NCI-H446 treated with DMSO at 0.1 percent for 48 hours (cell line): Measurements from ENCODE around the gene DDX49.
"Not testable (repeated sequence)": the region's sequence is repeated elsewhere in the genome, so short reads cannot be mapped to it uniquely, and the experiment has no call there.

Source experiments
- DNase-seq: peaks from one replicate; lab custom pipeline; 2025; lab: John Stamatoyannopoulos, UW

DDX49 gene

GRCh38 chr19:18910801-18911436 is 8.6 kb upstream of the DDX49 start:
- DNase-seq, result no peak

- no peak for DNase-seq
These were observed 6.6 kb upstream of the DDX49 start for GRCh38 chr19:18912933-18913332.

GRCh38 chr19:18913466-18913865 is 6.0 kb upstream of the DDX49 start:
- DNase-seq, result no peak

GRCh38 chr19:18915639-18916038 is 3.9 kb upstream of the DDX49 start:
- no peak for DNase-seq

GRCh38 chr19:18917593-18917992 is 1.9 kb upstream of the DDX49 start:
- not testable (repeated sequence) for DNase-seq

GRCh38 chr19:18919900-18920214 is 342 bp downstream of the DDX49 start:
- no peak for DNase-seq

DNA sequence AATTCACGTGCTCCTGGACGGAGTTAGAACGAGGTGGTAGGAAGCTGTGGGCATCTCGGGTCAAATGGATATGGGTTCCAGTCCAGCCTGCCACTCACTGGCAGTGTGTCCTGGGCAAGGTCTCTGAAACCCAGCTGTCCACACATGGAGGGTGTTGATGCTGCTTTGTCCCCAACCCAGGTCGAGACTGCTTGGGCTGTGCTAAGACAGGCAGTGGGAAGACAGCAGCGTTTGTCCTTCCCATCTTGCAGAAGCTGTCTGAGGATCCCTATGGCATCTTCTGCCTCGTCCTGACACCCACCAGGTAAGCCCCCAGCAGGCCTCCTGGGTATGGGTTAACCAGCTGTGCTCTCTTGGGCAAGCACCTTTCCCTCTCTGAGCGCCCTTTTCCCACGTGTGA is 885 bp downstream of the DDX49 start:
- no peak for DNase-seq

- no peak for DNase-seq
These were observed 2.1 kb downstream of the DDX49 start for GRCh38 chr19:18921593-18921992.

- DNase-seq, result no peak
These were observed 2.9 kb downstream of the DDX49 start for GRCh38 chr19:18922228-18922985.

- no peak for DNase-seq
These were observed 5.2 kb downstream of the DDX49 start for GRCh38 chr19:18924684-18925213.

- no peak for DNase-seq
These were observed 8.7 kb downstream of the DDX49 start for GRCh38 chr19:18928018-18928805.

- no peak for DNase-seq
These were observed 9.8 kb downstream of the DDX49 start for GRCh38 chr19:18929311-18929710.

- DNase-seq, result no peak
These were observed 12.0 kb downstream of the DDX49 start for GRCh38 chr19:18931316-18932162.

GRCh38 chr19:18932216-18932841 is 12.8 kb downstream of the DDX49 start:
- no peak for DNase-seq

- DNase-seq, result no peak
These were observed 13.8 kb downstream of the DDX49 start for GRCh38 chr19:18933297-18933696.

GRCh38 chr19:18939163-18939562 is 19.6 kb downstream of the DDX49 start:
- no peak for DNase-seq

DNA sequence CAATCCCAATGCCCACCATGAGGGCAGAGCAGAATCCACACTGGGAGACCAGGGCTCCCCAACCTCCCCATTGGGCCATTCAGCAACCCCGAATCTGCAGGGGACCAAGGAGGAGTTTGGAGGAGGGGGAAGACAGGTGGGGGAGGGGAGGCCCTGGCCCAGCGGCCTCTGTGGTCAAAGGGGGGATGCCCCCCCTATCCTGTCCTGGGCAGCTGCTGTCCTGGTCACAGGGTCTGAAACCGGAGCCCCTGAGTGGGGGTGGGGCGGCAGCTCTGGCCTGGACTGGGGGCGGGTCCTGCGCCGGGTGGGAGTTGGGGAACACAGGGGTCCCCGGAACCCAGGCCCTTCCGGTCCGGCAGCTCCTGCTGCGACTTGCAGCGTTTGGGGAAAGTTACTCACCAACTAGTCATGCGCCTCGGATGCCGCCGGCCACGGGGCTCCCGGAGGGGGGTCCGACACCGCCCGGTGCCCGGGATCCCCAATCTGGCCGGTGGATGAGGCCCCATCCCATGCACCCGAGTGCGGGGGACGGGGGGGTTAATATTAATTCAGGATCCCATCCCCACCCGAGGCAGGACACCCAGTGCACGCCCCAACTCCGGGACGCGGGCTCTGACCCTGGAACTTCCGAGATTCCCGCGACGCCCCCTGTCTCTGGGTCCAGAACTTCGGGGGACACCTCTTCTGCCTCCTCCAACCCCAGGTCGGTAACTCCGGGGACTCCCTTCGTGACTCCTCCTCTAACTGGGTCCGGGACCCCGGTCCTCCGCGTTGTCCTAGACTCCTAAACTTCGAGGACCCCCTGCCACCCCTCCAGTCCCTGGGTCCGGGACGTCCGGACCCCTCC is 20.6 kb downstream of the DDX49 start:
- no peak for DNase-seq

DNA sequence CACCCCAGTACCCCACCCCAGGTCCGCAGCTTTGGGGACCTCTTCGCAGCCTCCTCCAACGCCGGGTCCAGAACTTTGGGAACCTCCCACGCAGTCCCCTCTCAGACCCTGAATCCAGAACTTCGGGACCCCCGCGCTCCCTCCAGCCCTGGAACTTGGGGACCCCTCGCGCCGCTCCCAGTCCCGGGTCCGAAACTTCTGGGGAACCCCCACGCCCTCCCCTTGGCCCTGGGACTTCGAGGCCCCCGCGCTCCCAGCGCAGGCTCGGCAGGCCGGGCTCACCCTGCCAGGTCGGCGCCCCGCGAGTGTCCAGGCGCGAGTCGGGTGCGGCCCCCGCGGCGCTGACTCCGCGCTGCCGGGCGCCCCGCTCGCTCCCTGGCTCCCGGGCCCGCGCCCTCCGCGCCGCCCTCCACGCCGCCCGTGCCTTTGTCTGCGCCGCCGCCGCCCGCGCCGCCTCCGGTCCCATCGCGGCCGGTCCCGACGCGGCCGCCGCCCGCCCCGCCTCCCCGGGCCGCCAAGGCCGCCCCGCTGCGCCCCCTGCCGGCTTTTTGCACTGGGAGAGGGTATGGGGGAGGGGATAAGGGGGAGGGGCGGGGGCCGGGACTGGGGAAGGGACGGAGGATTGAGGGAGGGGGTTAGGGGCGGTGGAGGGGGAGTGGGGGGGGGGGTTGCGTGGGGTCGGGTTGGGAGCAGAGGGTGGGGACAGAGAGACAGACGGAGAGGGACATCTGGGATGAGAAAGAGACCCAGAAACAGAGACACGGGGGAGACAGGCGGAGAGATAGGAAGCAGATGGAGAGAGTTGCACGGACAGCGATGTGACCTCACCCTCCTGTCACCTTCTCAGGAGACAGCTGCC is 21.5 kb downstream of the DDX49 start, which contains the start of gene HOMER3:
Gene HOMER3 (minus strand): TSS at position 449 of the 859 bp plus-strand sequence. CDS start 2,235 bp downstream, outside the sequence.
- DNase-seq, result no peak

GRCh38 chr19:18941628-18942354 is 22.3 kb downstream of the DDX49 start:
- no peak for DNase-seq
